DMS53 treated with DMSO at 0.1 percent for 48 hours (cell line): ENCODE data around the gene ADGRB3.
"Not testable (repeated sequence)": the region's sequence is repeated elsewhere in the genome, so short reads cannot be mapped to it uniquely, and the experiment has no call there.

Experiments
- DNase-seq: peaks from one replicate; lab custom pipeline; 2025; ENCODE audit not compliant: unreplicated experiment; lab: John Stamatoyannopoulos, UW

The ADGRB3 gene

DNA sequence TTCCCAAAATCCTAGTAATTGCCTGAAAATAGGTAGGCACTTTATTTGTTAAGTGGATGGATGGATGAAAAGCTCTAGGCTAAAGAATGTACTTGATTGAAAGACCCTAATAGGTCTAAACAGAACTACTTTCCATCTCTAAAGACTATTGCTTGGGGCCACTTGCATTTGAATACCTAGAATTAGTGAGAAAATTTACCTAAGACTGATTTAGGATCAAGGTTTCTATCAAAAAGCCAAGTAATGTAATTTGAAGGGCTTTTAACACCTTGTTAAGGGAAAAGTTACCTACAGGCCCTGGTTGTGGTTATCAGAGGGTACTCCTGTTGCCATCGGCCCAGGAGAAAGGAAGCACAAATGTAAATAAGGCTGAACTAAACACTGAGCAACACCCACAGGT lies 581.0 kb downstream of the ADGRB3 start:
- no peak for DNase-seq

DNA sequence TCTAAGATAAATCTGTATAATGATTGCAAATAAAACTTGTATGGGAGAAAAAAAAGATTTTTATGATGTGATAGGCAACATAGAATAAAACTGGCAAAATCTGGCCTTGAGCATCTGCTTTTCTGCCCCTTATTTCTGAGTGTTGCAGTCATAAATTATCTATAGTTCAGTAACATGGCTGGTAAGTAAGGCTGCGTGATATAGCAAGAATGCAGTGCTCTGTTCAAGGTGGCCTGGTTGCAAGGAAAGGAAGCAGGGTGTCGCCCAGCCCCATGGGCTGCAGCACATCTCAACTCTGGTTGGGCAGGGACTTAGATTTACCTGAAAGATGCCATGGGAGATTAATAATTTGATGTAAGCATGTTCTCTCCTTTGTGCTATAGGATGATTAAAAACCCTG lies 582.3 kb downstream of the ADGRB3 start:
- DNase-seq: no peak

- DNase-seq: no peak
Measured at GRCh38 chr6:69220375-69220774, 585.3 kb downstream of the ADGRB3 start.

DNA sequence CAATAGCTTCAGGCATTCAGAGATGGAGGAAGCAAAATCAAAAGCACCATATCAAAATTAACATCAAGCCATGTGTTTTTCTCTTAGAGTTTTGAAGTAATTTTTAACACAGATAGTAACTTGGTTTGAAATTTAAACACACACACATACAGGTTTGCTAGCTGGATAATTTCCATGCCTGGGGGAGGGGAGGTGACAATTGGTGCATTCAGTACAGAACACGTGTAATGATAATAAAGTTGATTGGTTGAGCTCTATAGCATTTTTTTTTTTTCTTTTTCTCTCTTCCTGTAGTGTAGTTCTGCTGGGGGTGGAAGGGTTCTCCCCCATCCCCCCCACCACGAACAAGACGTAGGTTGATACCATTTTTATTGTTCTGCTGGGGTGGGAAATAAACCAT lies 596.9 kb downstream of the ADGRB3 start:
- no peak for DNase-seq

GRCh38 chr6:69232496-69232895 lies 597.4 kb downstream of the ADGRB3 start:
- DNase-seq: no peak

DNA sequence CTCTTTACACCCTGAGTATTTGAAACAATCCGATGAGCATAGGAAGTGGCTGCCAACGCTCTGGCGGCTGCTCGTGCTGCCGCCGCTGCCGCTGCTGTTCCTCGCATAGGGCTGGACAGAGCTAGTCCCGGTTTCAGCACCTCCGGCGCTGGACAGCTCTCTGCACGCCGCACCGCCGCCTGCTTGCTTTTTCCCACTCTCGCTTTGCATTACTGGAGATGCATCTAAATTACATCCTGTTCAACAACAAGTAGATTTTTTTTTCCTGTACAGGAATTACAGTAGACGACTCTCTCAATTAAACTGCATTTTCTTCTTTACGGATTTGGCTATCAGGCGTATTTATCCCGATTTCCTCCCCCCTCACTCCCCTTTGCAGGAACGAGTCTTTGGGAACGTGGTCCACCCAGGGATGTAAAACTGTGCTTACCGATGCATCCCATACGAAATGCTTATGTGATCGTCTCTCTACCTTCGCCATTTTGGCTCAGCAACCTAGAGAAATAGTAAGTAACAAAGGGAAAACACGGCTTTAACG lies 597.9 kb downstream of the ADGRB3 start:
- DNase-seq: peak; percentile 73

- DNase-seq: no peak
Measured at GRCh38 chr6:69238067-69238466, 603.0 kb downstream of the ADGRB3 start.

DNA sequence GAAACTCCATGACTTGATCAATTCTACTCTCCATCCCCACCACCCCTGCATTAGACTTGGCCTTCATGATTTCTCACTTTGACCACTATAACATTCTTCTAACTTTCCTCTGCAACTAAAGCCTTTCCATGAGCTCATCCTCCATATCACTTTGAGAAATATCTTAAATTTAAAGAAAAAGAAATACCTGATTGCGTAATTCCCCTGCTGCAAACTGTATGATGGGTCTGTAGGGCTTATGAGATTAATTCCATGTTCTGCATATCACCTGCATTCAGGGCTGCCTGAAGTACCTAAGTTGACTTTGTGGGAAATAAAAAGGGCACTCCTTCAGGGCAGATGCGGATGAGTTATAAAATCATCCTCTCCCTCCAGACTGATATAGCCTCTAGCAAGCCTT lies 611.9 kb downstream of the ADGRB3 start:
- no peak for DNase-seq

DNA sequence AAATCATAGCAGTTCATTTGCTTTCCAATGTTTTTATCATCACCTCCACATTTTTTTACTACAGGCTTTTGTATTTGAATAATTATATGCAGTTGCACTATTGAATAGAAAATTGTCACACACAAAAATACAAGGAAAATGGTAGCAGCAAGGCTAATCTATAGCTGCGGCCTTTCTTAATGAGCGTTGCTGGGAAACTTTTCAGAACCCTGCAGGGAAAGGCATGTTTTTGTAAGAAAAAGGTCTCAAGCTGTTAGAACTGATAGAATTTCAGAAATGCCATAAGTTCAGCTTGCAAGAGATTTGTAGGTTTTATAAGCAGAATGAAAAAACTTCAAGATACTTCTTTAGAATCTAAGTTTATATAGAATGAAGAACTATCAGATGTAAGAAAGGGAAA lies 625.9 kb downstream of the ADGRB3 start:
- DNase-seq: no peak

GRCh38 chr6:69263297-69263696 lies 628.2 kb downstream of the ADGRB3 start:
- DNase-seq: no peak

DNA sequence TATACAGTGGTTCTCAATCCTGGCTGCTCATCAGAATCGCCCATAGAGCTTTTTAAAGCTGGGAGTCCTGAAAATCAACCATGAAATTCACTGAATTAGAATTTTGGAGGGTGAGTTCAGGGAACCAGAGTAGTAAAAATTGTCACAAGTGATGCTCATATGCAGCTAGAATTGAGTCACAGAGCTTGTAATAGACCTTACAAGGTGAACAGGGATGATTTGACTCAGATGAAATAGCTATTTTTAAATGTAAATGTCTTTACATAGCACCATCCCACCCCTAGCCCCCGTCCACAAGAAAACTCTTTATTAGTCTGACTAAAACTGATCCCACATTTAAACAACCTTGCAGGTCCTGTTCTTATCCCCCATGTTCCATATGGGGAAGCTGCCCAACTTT lies 630.0 kb downstream of the ADGRB3 start:
- no peak for DNase-seq

GRCh38 chr6:69265706-69266105 lies 630.6 kb downstream of the ADGRB3 start:
- DNase-seq: no peak

- DNase-seq: no peak
Measured at GRCh38 chr6:69276204-69276603, 641.1 kb downstream of the ADGRB3 start.

- DNase-seq: no peak
Measured at GRCh38 chr6:69279805-69280204, 644.7 kb downstream of the ADGRB3 start.

- no peak for DNase-seq
Measured at GRCh38 chr6:69280858-69281257, 645.8 kb downstream of the ADGRB3 start.

DNA sequence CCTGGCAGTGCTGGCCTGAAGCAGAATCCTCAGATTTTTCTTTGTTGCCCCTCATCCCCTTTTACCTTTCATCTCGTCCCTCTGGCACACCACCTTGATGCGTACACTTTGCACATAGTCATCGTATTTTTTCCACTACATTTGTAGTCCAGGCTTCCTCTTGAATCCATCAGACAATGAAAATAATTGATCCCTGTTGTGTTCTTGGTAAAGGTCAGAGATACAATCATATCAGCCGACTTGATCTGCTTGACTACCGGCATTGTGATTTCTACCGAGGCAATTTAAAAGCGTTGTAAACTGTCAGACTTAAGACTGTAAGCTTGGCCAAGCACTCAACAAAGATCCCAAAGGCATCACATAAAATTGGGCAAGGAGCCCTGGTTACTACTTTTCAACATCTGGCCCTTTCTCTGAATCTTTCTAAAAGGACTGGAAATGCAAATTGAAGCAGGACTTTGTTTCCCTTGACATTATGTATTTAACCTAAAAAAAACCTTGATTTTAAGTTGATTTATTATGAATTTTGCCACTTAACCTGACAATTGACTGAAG lies 649.2 kb downstream of the ADGRB3 start:
- no peak for DNase-seq

GRCh38 chr6:69285054-69285453 lies 650.0 kb downstream of the ADGRB3 start:
- DNase-seq: no peak

GRCh38 chr6:69286331-69286730 lies 651.2 kb downstream of the ADGRB3 start:
- no peak for DNase-seq

GRCh38 chr6:69288198-69288597 lies 653.1 kb downstream of the ADGRB3 start:
- DNase-seq: not testable (repeated sequence)

GRCh38 chr6:69289689-69290495 lies 654.8 kb downstream of the ADGRB3 start:
- no peak for DNase-seq

- DNase-seq: no peak
Measured at GRCh38 chr6:69293471-69293870, 658.4 kb downstream of the ADGRB3 start.

DNA sequence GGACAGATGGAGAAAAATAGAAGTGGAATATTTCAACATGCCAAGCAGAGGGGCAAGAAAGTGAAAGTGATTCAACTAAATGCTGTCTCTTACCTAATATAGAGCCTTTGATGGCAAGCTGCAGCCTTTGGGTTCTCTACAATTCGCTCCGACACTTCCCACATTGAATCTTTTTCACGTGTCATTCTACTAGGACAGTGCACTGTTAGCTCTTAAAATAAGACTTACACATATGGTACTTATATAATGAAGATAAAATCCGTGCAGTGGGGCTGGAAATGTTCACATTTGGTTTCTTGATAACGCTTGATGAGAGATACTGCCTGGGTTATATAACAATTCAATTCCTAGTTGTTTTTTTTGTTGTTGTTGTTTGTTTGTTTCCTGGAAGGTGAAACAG lies 659.3 kb downstream of the ADGRB3 start:
- no peak for DNase-seq

DNA sequence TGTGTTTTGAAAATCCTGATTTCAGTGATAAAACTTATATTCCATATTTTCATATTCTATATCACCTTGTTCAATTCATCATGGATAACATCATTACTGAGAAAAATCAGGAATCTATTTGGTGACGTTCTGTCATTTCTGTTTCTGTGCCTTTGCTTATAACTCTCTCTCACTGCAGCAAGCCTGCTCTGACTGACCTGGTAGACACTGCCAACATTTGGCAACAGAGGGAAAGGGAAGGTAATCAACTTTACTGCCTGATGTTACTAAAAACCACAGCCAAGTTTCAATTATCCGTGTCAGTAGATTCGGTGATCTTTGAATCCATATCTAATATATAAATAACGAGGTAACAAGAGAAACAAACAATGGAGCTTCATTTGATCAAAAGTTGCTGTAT lies 659.8 kb downstream of the ADGRB3 start:
- no peak for DNase-seq
